ENCODE results near the gene ADA. TPM values are rescaled to one million over a fixed set of nuclear protein-coding genes. Genes with fewer than 3 reads are reported as not detected.

The ADA gene
- polyA plus RNA-seq, 1 of the 3 experiments (the other 2 are of a cell fraction), result 25.7 TPM

DNA sequence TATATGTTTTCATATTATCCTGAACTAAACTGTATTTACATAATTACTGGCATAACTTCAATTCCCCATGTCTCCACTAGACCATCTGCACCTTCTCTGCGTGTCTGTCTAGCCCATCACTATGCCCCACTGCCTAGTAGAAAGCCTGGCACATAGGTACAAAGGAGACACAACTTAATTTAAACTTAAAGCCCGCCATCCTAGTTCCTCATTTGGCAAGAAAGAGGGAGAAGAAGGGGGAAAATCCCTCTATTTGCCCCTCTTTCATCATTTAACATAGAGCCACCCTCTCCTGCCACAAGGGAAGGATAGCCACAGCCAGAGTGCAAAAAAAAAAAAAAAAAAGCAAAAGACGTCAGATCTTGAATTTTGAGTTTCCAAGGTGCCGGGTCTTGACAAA lies 67.3 kb downstream of the ADA start:
- ChIA-PET CTCF (no interaction called here), POLR2A (no interaction called here)
- Histone ChIP-seq H3K9me2 (no peaks in the 10 kb centered on the region), H3F3A (replicated peaks; ENCODE audit: insufficient read depth) (peaks cover 6% of the 10 kb centered on the region), H3K4me2 (no peak overlapping the region), H3K79me2 (ENCODE audit: insufficient read depth) (peaks cover 29% of the 10 kb centered on the region; the same call in 1 of the 2 replicates), H3K9me3 (no peaks in the 10 kb centered on the region), H4K20me1 (ENCODE audit: insufficient read depth) (no peaks in the 10 kb centered on the region), H3K4me1 (ENCODE audit: control insufficient read depth in 1 of 2, insufficient read depth in 2 of 2, low read depth in 1 of 2, low read length in 1 of 2) (peaks cover 27 to 28% of the 10 kb centered on the region in 2 experiments; a peak in 3 of 4 replicates), H3K36me3 (replicated peaks in 1 of 2; ENCODE audit: control insufficient read depth in 1 of 2, insufficient read depth in 2 of 2, low read length in 1 of 2) (no peaks in the 10 kb centered on the region), H3K9ac (no peak overlapping the region), H3K4me3 (ENCODE audit: low read depth in 2 of 2, low read length in 1 of 2) (no peak overlapping the region), H3K27me3 (ENCODE audit: insufficient read depth) (no peaks in the 10 kb centered on the region), H3K27ac (ENCODE audit: low read depth in 2 of 2, low read length in 1 of 2) (no peak overlapping the region), H2AFZ (ENCODE audit: low read depth) (no peak overlapping the region)
- no peak for TF ChIP-seq FOXM1 (IDR thresholded peaks at IDR 0.05; ENCODE audit: low read depth)
- no peak for TF ChIP-seq GATA2 (CRISPR knock-in tag; IDR thresholded peaks at IDR 0.05)
- TF ChIP-seq TEAD4 (IDR thresholded peaks at IDR 0.05; ENCODE audit: borderline replicate concordance, insufficient read depth), result no peak
- no peak for DNase-seq
- 96% methylated on average over 4 of the region's 4 CpGs for WGBS (ENCODE audit: low lambda C conversion rate)

GRCh38 chr20:44583157-44583556 lies 68.3 kb downstream of the ADA start:
- TF ChIP-seq MAX (IDR thresholded peaks at IDR 0.05; ENCODE audit: low read depth), result no peak
- TF ChIP-seq TCF12 (IDR thresholded peaks at IDR 0.05), result no peak
- no peak for TF ChIP-seq RXRA (IDR thresholded peaks at IDR 0.05; ENCODE audit: borderline replicate concordance, low read depth)
- TF ChIP-seq, protein P1, sequence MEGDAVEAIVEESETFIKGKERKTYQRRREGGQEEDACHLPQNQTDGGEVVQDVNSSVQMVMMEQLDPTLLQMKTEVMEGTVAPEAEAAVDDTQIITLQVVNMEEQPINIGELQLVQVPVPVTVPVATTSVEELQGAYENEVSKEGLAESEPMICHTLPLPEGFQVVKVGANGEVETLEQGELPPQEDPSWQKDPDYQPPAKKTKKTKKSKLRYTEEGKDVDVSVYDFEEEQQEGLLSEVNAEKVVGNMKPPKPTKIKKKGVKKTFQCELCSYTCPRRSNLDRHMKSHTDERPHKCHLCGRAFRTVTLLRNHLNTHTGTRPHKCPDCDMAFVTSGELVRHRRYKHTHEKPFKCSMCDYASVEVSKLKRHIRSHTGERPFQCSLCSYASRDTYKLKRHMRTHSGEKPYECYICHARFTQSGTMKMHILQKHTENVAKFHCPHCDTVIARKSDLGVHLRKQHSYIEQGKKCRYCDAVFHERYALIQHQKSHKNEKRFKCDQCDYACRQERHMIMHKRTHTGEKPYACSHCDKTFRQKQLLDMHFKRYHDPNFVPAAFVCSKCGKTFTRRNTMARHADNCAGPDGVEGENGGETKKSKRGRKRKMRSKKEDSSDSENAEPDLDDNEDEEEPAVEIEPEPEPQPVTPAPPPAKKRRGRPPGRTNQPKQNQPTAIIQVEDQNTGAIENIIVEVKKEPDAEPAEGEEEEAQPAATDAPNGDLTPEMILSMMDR (IDR thresholded peaks at IDR 0.05), result no peak
- no peak for TF ChIP-seq MXI1 (IDR thresholded peaks at IDR 0.05; ENCODE audit: low read depth, low read length)
- no peak for TF ChIP-seq YY1 (IDR thresholded peaks at IDR 0.05; ENCODE audit: low read depth)
- TF ChIP-seq SMC3 (IDR thresholded peaks at IDR 0.05; ENCODE audit: low read depth, low read length), result no peak
- no peak for TF ChIP-seq REST (IDR thresholded peaks at IDR 0.05; ENCODE audit: low read depth, low read length)
- no peak for TF ChIP-seq PBX3 (IDR thresholded peaks at IDR 0.05)
- TF ChIP-seq FOSL2 (IDR thresholded peaks at IDR 0.05; ENCODE audit: borderline replicate concordance, low read depth), result no peak
- TF ChIP-seq POLR2AphosphoS5 (IDR thresholded peaks at IDR 0.05; ENCODE audit: low read depth, low read length), result no peak
- TF ChIP-seq NFIC (IDR thresholded peaks at IDR 0.05; ENCODE audit: borderline replicate concordance), result no peak
- TF ChIP-seq TEAD4 (IDR thresholded peaks at IDR 0.05; ENCODE audit: borderline replicate concordance, insufficient read depth), result no peak
- no peak for TF ChIP-seq FOXM1 (IDR thresholded peaks at IDR 0.05; ENCODE audit: low read depth)
- no peak for TF ChIP-seq JUND (IDR thresholded peaks at IDR 0.05)
- no peak for TF ChIP-seq FOXJ3 (CRISPR knock-in tag; IDR thresholded peaks at IDR 0.05)
- no peak for TF ChIP-seq RAD21 (IDR thresholded peaks at IDR 0.05; ENCODE audit: low read length)
- TF ChIP-seq CHD2 (IDR thresholded peaks at IDR 0.05; ENCODE audit: low read length, partially characterized antibody), result no peak
- Histone ChIP-seq H3K4me1 (ENCODE audit: control insufficient read depth in 1 of 2, insufficient read depth in 2 of 2, low read depth in 1 of 2, low read length in 1 of 2) (peaks cover 27 to 28% of the 10 kb centered on the region in 2 experiments; a peak in 3 of 4 replicates), H3K36me3 (replicated peaks in 1 of 2; ENCODE audit: control insufficient read depth in 1 of 2, insufficient read depth in 2 of 2, low read length in 1 of 2) (no peaks in the 10 kb centered on the region), H3K9ac (peak overlapping the region; percentile 47; the same call in 1 of the 2 replicates), H3K4me3 (ENCODE audit: low read depth in 2 of 2, low read length in 1 of 2) (peak overlapping the region in 1 of 2 experiments; percentile 7; a peak in 1 of 4 replicates), H3K9me2 (no peaks in the 10 kb centered on the region), H4K20me1 (ENCODE audit: insufficient read depth) (no peaks in the 10 kb centered on the region), H3K79me2 (ENCODE audit: insufficient read depth) (peaks cover 31% of the 10 kb centered on the region; the same call in 1 of the 2 replicates), H3K9me3 (no peaks in the 10 kb centered on the region), H3K27me3 (ENCODE audit: insufficient read depth) (no peaks in the 10 kb centered on the region), H2AFZ (ENCODE audit: low read depth) (no peak overlapping the region), H3F3A (replicated peaks; ENCODE audit: insufficient read depth) (peaks cover 6% of the 10 kb centered on the region), H3K4me2 (peak overlapping the region; percentile 59), H3K27ac (ENCODE audit: low read depth in 2 of 2, low read length in 1 of 2) (peak overlapping the region; percentile 36 to 63; a peak in 3 of 4 replicates)
- no peak for DNase-seq
- WGBS (ENCODE audit: low lambda C conversion rate), result 100% methylated on average over 1 of the region's 1 CpG
- POLR2A ChIA-PET, result no interaction called here
- CTCF ChIA-PET, result interaction anchor here (1.0 kb wide), 1 partner anchor 27 kb away, joined by 4 read pairs; no protein-coding TSS in a partner anchor

Measured in SK-N-SH (cell line).